Stimulated activated naive CD8-positive, alpha-beta T cell treated with anti-CD3 and anti-CD28 coated beads, Interleukin-15, amount 100 ng/mL, for 72 hours (primary cell): ENCODE measurements around the gene AKAP12.

Experiments used
- ATAC-seq: fragments of 150-1000 bp; cut with Tn5 transposase; 2 replicates; pipeline ENCODE4 v1.10.0; 2021; ENCODE audit warnings: mild to moderate bottlenecking, moderate library complexity
- DNase-seq, 2 donors: peaks; one replicate each; pipeline ENCODE4 v3.0.0; 2021 to 2022
- H3K27ac Mint-ChIP-seq, 2 donors: one replicate each; pipeline ENCODE4 v1.8.0; 2022; ENCODE audit warnings: mild to moderate bottlenecking in 2 of 2, mixed read lengths in 2 of 2, moderate library complexity in 2 of 2
- H3K27me3 Mint-ChIP-seq: one replicate; pipeline ENCODE4 v1.8.0; 2022; ENCODE audit warnings: mixed read lengths
- H3K4me1 Mint-ChIP-seq: one replicate; pipeline ENCODE4 v1.8.0; 2022; ENCODE audit warnings: mild to moderate bottlenecking, mixed read lengths
- H3K4me3 Mint-ChIP-seq, 2 donors: one replicate each; pipeline ENCODE4 v1.8.0; 2022; ENCODE audit warnings: mild to moderate bottlenecking in 2 of 2, mixed read lengths in 2 of 2, moderate library complexity in 1 of 2
- H3K9me3 Mint-ChIP-seq, 2 donors: one replicate each; pipeline ENCODE4 v1.8.0; 2022; ENCODE audit warnings: mixed read lengths in 2 of 2

AKAP12 gene

DNA sequence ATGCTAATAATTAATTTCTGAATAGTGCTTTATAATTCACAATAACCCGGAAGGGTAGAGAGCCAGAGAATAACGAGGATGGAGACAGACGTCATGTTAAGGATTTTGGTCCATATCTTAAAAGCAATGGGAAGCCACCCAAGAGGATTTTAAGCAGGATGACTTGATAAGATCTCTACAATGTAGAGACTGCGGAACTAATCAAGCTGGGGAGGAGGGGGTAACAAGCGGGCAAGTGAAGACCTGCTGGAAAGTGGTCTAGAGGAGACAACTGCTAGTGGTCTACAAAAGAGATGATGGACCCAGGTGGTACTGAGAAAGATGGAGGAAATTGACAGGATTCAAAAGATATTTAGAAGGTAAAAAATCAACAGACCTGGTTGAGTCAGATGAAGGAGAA lies 144.4 kb downstream of the AKAP12 start:
- ATAC-seq (no peak), DNase-seq (no peak)
- Mint-ChIP-seq H3K9me3 (no peaks in the 10 kb centered on the region), H3K4me1 (peaks cover 63% of the 10 kb centered on the region), H3K27me3 (no peaks in the 10 kb centered on the region), H3K4me3 (no peak overlapping the region), H3K27ac (no peak overlapping the region)

DNA sequence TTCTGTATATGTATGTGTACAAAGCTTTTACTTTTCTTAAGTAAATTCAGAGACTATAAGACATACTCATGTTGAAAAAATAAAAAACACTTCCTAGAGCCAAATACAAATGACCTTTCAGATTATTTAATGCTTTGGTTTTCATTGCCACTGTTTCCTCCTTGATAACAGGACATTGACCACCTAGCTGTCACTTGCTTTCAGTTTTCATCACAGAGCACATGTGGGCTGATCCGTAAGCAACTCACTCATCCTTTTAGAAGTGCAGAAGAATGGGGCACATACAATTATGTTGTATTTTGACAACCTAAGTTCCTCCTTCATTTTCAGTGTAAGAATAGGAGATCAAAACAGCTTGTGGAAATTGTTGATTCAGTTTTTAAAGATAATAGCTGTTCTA lies 145.4 kb downstream of the AKAP12 start:
- no peak for ATAC-seq
- peak overlapping the region in 1 of 2 donors; percentile 55 for H3K27ac Mint-ChIP-seq
- no peaks in the 10 kb centered on the region for H3K27me3 Mint-ChIP-seq
- H3K4me1 Mint-ChIP-seq: peaks cover 54% of the 10 kb centered on the region
- no peaks in the 10 kb centered on the region for H3K9me3 Mint-ChIP-seq
- no peak for DNase-seq
- peak overlapping the region; percentile 33 to 42 for H3K4me3 Mint-ChIP-seq

DNA sequence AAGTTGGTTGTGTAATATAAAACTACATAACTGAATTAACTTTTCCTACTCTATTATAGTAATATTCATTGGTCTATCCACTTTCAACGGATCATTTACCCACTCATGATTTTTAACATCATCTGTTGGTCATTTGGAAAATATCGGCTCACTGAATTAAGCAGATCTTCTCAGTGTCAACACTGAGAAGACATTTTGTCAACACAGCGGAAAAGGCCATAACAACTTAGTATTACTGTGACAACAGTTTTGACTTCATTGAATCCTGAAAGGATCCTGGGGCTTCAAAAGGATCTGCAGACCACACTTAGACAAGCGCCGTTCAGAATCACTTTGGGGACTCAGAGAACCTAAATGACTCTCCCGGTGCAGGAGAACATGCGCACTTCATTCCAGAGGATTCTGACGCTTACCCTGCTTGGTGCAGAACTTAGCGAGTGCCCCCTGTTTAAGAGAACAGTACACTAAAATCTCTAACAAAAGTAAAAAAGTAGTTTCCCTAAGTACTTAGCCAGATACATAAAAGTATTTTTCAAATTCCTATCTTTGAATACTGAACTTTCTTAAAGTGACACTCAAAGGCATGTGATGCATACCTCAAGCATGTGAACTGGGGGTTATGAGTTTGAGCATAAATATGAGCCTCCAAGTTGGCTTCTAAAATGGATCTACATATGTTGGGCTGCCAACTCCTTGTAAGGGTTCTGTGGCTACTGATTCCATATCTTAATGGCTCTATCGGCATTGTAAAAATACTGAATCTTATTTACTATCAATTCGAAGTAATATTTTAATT lies 147.6 kb downstream of the AKAP12 start:
- no peaks in the 10 kb centered on the region for H3K9me3 Mint-ChIP-seq
- peaks cover 43% of the 10 kb centered on the region for H3K4me1 Mint-ChIP-seq
- H3K27me3 Mint-ChIP-seq: no peaks in the 10 kb centered on the region
- no peak overlapping the region for H3K27ac Mint-ChIP-seq
- DNase-seq (no peak), ATAC-seq (no peak)
- no peak overlapping the region for H3K4me3 Mint-ChIP-seq

DNA sequence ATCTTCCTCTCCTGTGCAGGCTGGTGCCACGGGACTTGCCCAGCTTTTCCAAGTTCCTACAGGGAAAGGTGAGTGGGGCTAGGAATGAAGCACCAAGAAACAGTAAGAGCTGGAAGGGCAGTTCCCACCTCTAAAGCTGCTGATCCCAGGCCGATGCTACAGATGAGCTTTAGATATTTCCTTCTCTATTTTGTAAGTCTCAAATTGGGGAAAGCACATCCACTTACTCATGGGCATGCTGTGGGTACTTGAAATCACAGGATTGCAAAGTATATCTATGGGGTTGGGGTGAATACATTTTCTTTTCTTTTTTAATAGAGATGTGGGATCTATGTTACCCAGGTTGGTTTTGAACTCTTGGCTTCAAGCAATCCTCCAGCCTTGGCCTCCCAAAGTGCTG lies 148.5 kb downstream of the AKAP12 start:
- Mint-ChIP-seq H3K27ac (peak overlapping the region in 1 of 2 donors; percentile 52), H3K4me1 (peaks cover 52% of the 10 kb centered on the region), H3K27me3 (no peaks in the 10 kb centered on the region), H3K9me3 (no peaks in the 10 kb centered on the region), H3K4me3 (peak overlapping the region in 1 of 2 donors; percentile 35)
- no peak for ATAC-seq
- no peak for DNase-seq

DNA sequence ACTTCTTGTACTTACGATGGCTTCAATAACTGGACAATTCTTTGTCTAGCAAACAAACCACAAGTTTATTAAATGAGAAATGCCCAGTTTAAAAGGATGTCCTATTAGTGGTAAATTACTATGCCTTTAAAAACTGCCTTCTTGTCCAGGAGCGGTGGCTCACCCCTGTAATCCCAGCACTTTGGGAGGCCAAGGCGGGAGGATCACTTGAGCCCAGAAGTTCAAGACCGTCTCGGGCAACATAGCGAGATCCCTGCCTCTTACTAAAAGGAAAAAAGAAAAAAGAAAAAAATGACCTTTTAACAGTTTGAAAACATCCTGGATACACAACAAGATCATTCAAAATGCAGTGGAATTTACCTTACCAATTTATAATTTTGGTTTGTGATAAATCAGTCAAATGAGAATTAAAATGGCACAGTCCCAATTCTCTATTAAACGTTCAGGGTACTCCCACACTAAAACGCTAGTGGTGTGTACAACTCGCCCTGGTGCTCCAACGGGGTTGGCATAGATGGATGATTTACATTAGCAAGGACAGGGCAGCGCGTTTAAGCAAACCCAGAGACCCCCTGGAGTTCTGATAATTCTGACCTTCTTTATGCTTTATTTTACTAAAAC lies 149.3 kb downstream of the AKAP12 start:
- ATAC-seq: no peak
- no peaks in the 10 kb centered on the region for H3K27me3 Mint-ChIP-seq
- peak overlapping the region; percentile 96 to 98 for H3K27ac Mint-ChIP-seq
- peaks cover 58% of the 10 kb centered on the region for H3K4me1 Mint-ChIP-seq
- H3K4me3 Mint-ChIP-seq: peak overlapping the region; percentile 85 to 96
- no peaks in the 10 kb centered on the region for H3K9me3 Mint-ChIP-seq
- no peak for DNase-seq

DNA sequence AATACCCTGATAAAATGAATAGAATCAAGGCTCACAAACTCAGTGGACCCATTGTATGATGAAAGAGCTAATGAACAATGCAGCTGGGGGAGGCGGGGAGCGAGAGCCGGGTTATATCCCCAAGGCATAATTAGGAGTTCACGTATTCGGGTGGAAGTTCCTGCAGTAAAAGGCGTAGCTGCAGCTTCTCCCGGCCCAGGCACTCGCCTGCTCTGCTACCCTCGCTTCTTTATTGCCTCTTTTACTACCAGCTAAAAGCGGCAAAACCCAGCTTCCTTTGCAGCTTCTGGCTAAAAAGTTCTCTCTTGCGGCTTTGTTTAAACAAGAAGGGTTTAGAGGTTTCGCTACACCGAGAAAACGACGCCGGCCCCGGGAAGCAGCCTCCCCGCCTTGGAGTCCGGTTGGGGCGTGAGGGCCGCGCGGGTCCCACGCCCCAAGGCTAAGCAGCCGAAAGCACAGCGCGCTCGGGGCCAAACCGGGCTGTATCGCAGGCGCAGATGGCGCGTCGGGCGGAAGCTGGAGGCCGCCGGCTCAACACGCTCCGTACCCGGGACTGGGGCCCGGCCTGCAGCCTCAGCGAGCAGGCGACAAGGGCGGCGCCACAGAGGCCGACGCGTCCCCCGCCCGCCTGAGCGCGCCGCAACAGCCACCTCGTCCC lies 150.0 kb downstream of the AKAP12 start:
- no peaks in the 10 kb centered on the region for H3K9me3 Mint-ChIP-seq
- DNase-seq (peak in 1 of 2 donors; percentile 30), ATAC-seq (peak; percentile 80)
- H3K4me3 Mint-ChIP-seq: peak overlapping the region; percentile 85 to 96
- H3K27ac Mint-ChIP-seq: peak overlapping the region; percentile 96 to 98
- peaks cover 58% of the 10 kb centered on the region for H3K4me1 Mint-ChIP-seq
- H3K27me3 Mint-ChIP-seq: no peaks in the 10 kb centered on the region

DNA sequence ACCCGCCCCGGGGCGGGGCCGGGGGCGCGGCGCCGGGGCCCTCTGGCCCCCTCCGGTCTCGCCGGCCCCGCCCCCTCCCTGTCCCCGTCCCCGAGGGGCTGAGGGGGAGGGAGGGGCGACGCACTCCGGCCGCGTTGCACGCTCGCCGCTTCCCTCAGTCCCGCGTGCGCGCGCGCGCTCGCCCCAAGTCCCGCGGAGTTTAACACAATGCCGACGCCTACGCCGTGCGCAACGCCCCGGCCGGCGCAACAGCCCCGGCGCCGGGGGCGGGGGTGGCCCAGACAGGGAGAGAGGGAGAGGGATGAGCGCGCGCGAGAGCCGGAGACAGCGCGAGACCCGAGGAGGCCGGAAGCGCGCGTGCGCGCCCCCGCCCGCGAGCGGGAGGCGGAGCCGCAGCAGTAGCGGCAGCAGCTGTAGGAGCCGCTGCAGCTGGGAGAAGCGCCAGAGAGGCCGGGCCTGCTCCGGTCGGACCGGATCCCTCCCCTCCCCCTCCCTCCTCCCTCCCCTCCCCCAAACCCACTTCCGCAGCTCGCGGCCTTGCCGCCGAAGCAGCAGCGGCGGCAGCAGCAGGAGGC lies 150.6 kb downstream of the AKAP12 start:
- peaks cover 58% of the 10 kb centered on the region for H3K4me1 Mint-ChIP-seq
- DNase-seq: peak; percentile 99
- H3K27ac Mint-ChIP-seq: peak overlapping the region in 1 of 2 donors; percentile 85
- H3K9me3 Mint-ChIP-seq: no peaks in the 10 kb centered on the region
- ATAC-seq: peak; percentile 88
- H3K27me3 Mint-ChIP-seq: no peaks in the 10 kb centered on the region
- H3K4me3 Mint-ChIP-seq: peak overlapping the region; percentile 61 to 63

DNA sequence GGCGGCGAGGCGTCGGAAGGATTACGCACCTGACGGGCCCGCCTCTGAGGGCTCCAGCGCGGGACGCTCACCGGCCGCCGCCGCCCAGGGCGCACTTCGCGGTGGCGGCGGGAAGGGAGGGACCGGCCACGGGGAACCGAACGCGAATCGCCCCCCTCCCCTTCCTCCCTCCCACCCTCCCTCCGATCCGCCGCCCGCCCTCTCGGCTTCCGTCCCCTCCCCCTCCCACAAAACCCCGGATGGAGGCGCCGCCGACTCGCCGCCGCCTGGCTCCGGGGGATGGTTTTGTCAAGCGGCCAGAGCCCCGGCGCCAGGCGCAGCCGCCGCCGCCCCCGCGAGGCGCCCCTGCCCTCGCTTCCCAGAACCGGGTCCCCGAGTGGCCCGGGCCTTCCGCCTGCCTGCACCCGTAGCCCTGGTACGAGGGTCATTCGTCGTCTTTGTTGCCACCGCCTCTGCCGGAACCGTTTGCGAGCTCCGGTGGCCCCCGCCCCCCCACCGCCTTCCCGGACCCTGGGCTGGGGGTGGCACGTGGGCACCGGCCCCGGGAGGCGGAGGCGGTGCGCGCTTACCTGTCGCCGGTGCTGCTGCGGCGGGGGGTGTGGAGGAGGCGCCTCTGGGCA lies 151.2 kb downstream of the AKAP12 start:
- Mint-ChIP-seq H3K27ac (peak overlapping the region; percentile 96 to 99), H3K9me3 (no peaks in the 10 kb centered on the region), H3K4me3 (peak overlapping the region; percentile 92 to 98), H3K27me3 (no peaks in the 10 kb centered on the region), H3K4me1 (peaks cover 57% of the 10 kb centered on the region)
- DNase-seq (peak; percentile 82 to 84), ATAC-seq (peak; percentile 0)

DNA sequence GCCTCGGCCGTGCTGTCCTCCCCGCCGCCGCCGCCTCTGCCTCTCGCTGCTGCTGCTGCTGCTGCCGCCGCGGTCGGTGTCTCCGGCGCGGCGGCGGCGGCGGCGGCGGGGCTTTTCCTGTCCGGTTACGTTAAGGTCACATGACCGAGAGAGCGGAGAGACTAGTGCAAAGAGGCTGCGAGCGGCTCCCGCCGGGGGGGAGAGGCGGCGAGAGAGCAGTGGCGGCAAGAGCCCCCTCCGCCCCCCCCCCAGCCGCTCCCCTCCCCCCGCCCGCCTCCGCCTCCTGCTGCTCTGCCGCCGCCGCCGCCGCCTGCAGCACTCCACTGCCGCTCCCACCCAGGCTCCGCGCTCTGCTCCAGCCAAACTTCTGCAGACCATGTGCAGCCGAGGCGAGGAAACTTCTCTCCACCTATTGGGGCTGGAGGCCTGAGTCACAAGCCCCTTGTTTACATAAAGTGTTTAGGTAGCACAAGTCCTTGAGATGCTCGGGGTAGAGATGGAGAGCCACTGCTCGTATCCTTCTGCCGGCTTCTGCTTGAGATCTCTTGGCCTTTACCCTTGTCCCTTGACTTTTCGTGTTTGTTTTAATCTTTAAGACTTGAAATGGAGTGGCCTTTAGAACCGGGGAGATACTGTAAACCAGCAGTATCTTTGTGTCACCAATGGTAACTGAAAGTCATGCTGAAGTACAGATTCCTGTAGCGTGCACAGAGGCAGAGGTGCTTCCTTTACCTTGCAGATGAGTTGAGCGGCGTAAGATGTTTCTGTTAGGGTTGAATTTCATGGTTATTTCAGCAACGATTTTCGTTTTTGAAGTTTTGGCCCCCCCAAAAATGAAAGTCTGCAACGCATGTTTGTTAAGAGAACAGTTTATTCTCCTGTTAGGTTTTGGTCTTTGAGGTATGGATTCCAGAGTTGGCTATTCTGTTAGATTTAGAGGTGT lies 152.0 kb downstream of the AKAP12 start, which contains the start of gene ZBTB2:
ZBTB2 (minus strand) TSS at position 89 of the 943 bp plus-strand sequence. CDS start 17,922 bp downstream, outside the sequence.
- Mint-ChIP-seq H3K9me3 (no peaks in the 10 kb centered on the region), H3K4me3 (peak within 1 kb of the TSS; percentile 92 to 98), H3K4me1 (peaks cover 59% of the 10 kb centered on the region), H3K27me3 (no peaks in the 10 kb centered on the region), H3K27ac (peak within 1 kb of the TSS; percentile 96 to 99)
- DNase-seq (peak; percentile 75 to 76), ATAC-seq (peak; percentile 13)

DNA sequence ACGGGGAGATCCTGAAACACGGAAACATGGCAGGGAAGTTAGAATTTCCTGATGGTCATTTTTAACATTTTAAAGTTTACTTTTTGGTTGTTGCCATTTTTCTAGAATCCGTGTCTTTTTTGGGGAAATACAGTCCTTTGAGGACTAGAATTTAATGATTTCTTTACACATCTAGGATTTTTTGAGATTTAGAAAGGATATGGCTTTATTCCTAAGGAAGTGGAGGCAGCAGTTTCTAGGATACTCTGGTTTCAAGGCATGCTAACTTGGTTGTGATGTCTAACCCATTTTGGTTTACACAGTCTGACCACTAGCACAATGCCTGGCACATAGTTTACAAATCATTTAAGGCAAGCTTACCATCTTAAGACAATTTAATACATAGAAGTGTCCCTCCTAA lies 152.7 kb downstream of the AKAP12 start:
- no peaks in the 10 kb centered on the region for H3K27me3 Mint-ChIP-seq
- DNase-seq (no peak), ATAC-seq (no peak)
- H3K9me3 Mint-ChIP-seq: no peaks in the 10 kb centered on the region
- H3K27ac Mint-ChIP-seq: peak overlapping the region; percentile 96 to 99
- peak overlapping the region; percentile 92 to 98 for H3K4me3 Mint-ChIP-seq
- H3K4me1 Mint-ChIP-seq: peaks cover 60% of the 10 kb centered on the region

DNA sequence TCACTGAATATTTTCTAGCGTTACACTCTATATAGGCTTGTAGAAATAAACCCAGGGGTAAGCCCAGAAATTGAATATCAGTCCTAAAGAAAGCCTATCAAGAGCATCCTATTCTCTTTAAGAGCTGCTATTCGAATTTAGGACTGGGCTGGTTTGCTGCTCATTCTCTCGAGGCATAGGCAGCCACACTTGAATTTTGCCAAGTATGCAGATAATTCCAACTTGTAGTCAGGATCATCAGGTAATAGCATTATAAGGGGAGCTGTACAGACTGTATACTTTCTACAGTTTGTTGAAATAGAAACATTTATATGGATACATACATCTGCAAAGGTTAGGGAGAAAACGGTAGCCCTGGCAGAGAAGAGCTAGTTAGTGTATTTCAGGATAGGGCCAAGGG lies 153.6 kb downstream of the AKAP12 start:
- no peaks in the 10 kb centered on the region for H3K9me3 Mint-ChIP-seq
- no peak overlapping the region for H3K27ac Mint-ChIP-seq
- H3K4me1 Mint-ChIP-seq: peaks cover 63% of the 10 kb centered on the region
- ATAC-seq (no peak), DNase-seq (no peak)
- no peaks in the 10 kb centered on the region for H3K27me3 Mint-ChIP-seq
- H3K4me3 Mint-ChIP-seq: peak overlapping the region; percentile 92 to 98

DNA sequence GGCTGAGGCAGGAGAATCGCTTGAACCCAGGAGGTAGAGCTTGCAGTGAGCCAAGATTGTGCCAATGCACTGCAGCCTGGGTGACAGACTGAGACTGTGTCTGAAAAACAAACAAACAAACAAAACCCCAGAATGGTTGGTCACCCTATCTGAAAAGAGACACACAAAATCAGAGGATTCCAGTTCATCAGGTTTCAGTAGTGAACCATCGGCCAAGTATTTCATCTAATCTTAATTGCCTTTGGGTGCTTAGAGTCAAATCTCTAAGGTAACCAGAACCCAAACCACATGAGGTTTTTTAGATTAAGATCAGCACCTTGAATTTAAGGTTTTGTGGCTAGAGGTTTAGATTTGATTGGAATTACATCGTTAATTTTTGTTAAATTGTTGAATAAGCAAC lies 159.9 kb downstream of the AKAP12 start:
- Mint-ChIP-seq H3K27me3 (no peaks in the 10 kb centered on the region), H3K9me3 (no peaks in the 10 kb centered on the region), H3K27ac (no peak overlapping the region), H3K4me1 (peaks cover 62% of the 10 kb centered on the region), H3K4me3 (no peak overlapping the region)
- DNase-seq: no peak
- ATAC-seq: peak; percentile 64

DNA sequence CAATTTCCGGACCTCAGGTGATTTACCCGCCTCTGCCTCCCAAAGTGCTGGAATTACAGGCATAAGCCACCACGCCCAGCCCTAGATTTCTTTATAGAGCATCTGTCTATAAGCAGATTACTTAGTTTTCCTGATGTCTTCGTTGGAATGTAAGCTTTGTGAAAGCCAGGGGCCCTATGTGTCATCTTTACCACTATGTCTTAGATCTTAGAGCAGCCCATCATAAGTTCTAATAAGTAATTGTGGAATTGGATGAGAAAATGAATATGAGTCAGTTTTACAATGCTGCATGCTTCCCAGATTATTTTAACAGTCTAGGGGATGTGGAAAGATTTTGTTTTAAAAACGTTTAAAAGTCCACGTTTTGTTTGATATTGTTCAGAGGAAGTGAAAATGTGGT lies 160.7 kb downstream of the AKAP12 start:
- Mint-ChIP-seq H3K27me3 (no peaks in the 10 kb centered on the region), H3K4me1 (peaks cover 54% of the 10 kb centered on the region), H3K9me3 (no peaks in the 10 kb centered on the region), H3K4me3 (no peak overlapping the region), H3K27ac (peak overlapping the region in 1 of 2 donors; percentile 46)
- no peak for ATAC-seq
- DNase-seq: no peak

DNA sequence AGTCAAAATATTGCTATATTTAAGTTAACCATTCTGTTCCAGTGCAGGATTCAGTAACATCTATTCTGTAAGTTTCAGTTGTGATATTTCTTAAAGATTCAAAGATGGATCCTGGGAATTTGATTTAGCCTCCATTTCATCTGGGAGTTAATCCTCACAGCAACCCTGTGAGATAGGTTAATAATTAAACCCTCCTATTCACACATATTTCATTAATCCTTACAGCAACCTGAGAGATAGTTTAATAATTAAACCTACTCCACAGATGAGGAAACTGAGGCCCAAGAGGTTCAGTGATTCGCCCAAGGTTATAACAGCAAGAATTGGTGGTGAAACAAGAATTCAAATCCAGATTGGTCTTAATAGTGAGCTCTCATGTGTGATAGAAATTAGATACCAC lies 162.5 kb downstream of the AKAP12 start:
- DNase-seq: no peak
- Mint-ChIP-seq H3K9me3 (no peaks in the 10 kb centered on the region), H3K27me3 (no peaks in the 10 kb centered on the region), H3K4me1 (peaks cover 48% of the 10 kb centered on the region), H3K27ac (no peak overlapping the region), H3K4me3 (no peak overlapping the region)
- ATAC-seq: no peak
